HG03442 (cell line): ENCODE measurements around the gene METAP1.
"Not testable (repeated sequence)": the region's sequence is repeated elsewhere in the genome, so short reads cannot be mapped to it uniquely, and the experiment has no call there.

Experiments
- ATAC-seq: cut with Tn5 transposase; IDR thresholded peaks from one replicate; pipeline ENCODE4 v1.9.1; 2021; ENCODE audit warnings: mild to moderate bottlenecking, moderate library complexity; ENCODE audit not compliant: unreplicated experiment

The METAP1 gene

GRCh38 chr4:98996765-98997068 lies 1.2 kb downstream of the METAP1 start:
- no peak for ATAC-seq

- no peak for ATAC-seq
These were observed 1.6 kb downstream of the METAP1 start for GRCh38 chr4:98997166-98997565.

- ATAC-seq = no peak
These were observed 3.0 kb downstream of the METAP1 start for GRCh38 chr4:98998551-98998950.

GRCh38 chr4:99002279-99002678 lies 6.8 kb downstream of the METAP1 start:
- ATAC-seq = no peak

- ATAC-seq = no peak
These were observed 12.5 kb downstream of the METAP1 start for GRCh38 chr4:99008051-99008450.

GRCh38 chr4:99011910-99012309 lies 16.4 kb downstream of the METAP1 start:
- ATAC-seq = no peak

- no peak for ATAC-seq
These were observed 17.9 kb downstream of the METAP1 start for GRCh38 chr4:99013402-99013843.

- ATAC-seq = no peak
These were observed 18.5 kb downstream of the METAP1 start for GRCh38 chr4:99013884-99014523.

- ATAC-seq = no peak
These were observed 25.9 kb downstream of the METAP1 start for GRCh38 chr4:99021386-99021785.

- ATAC-seq = no peak
These were observed 27.0 kb downstream of the METAP1 start for GRCh38 chr4:99022566-99022965.

GRCh38 chr4:99023800-99024251 lies 28.3 kb downstream of the METAP1 start:
- ATAC-seq = not testable (repeated sequence)

- no peak for ATAC-seq
These were observed 29.2 kb downstream of the METAP1 start for GRCh38 chr4:99024481-99025275.

- no peak for ATAC-seq
These were observed 30.0 kb downstream of the METAP1 start for GRCh38 chr4:99025506-99025905.

GRCh38 chr4:99027304-99027703 lies 31.8 kb downstream of the METAP1 start:
- no peak for ATAC-seq

- peak; percentile 51 for ATAC-seq
These were observed 32.7 kb downstream of the METAP1 start for GRCh38 chr4:99028187-99028586.

GRCh38 chr4:99029018-99029735 lies 33.7 kb downstream of the METAP1 start:
- ATAC-seq = peak; percentile 45

- no peak for ATAC-seq
These were observed 34.3 kb downstream of the METAP1 start for GRCh38 chr4:99029852-99030251.

GRCh38 chr4:99033956-99034355 lies 38.4 kb downstream of the METAP1 start:
- no peak for ATAC-seq

- ATAC-seq = no peak
These were observed 42.7 kb downstream of the METAP1 start for GRCh38 chr4:99038213-99038612.

GRCh38 chr4:99043346-99043745 lies 47.8 kb downstream of the METAP1 start:
- ATAC-seq = no peak

- ATAC-seq = no peak
These were observed 52.2 kb downstream of the METAP1 start for GRCh38 chr4:99047710-99048109.

GRCh38 chr4:99052902-99053301 lies 57.4 kb downstream of the METAP1 start:
- no peak for ATAC-seq
